BJ (cell line): ENCODE results near the gene BCAS4. TPM values are rescaled to one million over a fixed set of nuclear protein-coding genes. Genes with fewer than 3 reads are reported as not detected.

Experiments used
- CTCF ChIA-PET: fragments of 350-600 bp; formaldehyde crosslinking; extraction: SDS; loops from one replicate; lab custom pipeline; 2021; ENCODE audit warnings: antibody characterized with exemption, inconsistent platforms; lab: Yijun Ruan, JAX
- POLR2A ChIA-PET: fragments of 300-600 bp; sonication (Branson Sonifier 250); formaldehyde crosslinking; extraction: SDS; loops from one replicate; lab custom pipeline; 2021; ENCODE audit warnings: antibody characterized with exemption; lab: Charles Lee
- DNase-seq: peaks from one replicate; pipeline ENCODE4 v3.0.0-alpha.2; 2011; ENCODE audit warnings: low read depth
- H3K27me3 ChIP-seq: 2 replicates; pipeline ENCODE4 v1.6.0; 2011; ENCODE audit warnings: low read length; ENCODE audit not compliant: control insufficient read depth, insufficient read depth
- H3K36me3 ChIP-seq: 2 replicates; pipeline ENCODE4 v1.5.1; 2011; ENCODE audit warnings: low read length; ENCODE audit not compliant: control insufficient read depth, insufficient read depth
- H3K4me3 ChIP-seq: 2 replicates; pipeline ENCODE4 v1.5.1; 2011; ENCODE audit warnings: low read depth, mild to moderate bottlenecking, control low read depth, low read length
- polyA plus RNA-seq: library from polyadenylated mRNA; depleted of rRNA; stranded (reverse); fragments of >200 nt; gene quantifications from 2 replicates; pipeline ENCODE4 v1.2.3, GENCODE V29; 2011
- TF ChIP-seq, protein P1 (sequence below): IDR thresholded peaks from 2 replicates; pipeline ENCODE4 v1.5.1; 2011; ENCODE audit warnings: low read depth, mild to moderate bottlenecking, control low read depth, inconsistent platforms, low read length, moderate library complexity; ENCODE audit not compliant: insufficient read depth

The BCAS4 gene
- polyA plus RNA-seq, 1 experiment: 31.6 TPM

DNA sequence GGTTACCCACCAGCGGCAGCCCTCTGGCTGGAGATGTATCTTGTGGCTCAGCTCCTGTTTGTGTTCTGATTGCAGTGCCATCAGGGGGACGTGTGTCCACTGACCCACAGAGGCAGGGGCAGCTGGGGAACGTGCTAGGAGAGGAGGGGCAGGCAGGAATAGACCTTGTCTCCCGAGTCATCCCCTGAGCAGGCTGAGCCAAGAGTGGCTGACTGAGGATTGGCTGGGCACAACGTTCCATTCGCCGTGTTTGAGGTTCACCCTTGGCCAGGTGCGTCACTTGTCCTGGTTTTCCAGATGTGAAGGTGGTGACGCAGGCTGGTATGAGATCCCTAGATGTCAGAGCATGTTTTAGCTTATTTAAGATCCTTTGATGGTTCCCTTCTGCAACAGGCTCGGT lies 78.7 kb downstream of the BCAS4 start:
- TF ChIP-seq, protein P1, sequence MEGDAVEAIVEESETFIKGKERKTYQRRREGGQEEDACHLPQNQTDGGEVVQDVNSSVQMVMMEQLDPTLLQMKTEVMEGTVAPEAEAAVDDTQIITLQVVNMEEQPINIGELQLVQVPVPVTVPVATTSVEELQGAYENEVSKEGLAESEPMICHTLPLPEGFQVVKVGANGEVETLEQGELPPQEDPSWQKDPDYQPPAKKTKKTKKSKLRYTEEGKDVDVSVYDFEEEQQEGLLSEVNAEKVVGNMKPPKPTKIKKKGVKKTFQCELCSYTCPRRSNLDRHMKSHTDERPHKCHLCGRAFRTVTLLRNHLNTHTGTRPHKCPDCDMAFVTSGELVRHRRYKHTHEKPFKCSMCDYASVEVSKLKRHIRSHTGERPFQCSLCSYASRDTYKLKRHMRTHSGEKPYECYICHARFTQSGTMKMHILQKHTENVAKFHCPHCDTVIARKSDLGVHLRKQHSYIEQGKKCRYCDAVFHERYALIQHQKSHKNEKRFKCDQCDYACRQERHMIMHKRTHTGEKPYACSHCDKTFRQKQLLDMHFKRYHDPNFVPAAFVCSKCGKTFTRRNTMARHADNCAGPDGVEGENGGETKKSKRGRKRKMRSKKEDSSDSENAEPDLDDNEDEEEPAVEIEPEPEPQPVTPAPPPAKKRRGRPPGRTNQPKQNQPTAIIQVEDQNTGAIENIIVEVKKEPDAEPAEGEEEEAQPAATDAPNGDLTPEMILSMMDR: no peak
- no peaks in the 10 kb centered on the region for H3K27me3 ChIP-seq
- no peaks in the 10 kb centered on the region for H3K36me3 ChIP-seq
- ChIA-PET POLR2A (no interaction called here), CTCF (interaction anchor here (0.6 kb wide), 1 partner anchor 13 kb away, joined by 3 read pairs; no protein-coding TSS in a partner anchor)
- no peak overlapping the region for H3K4me3 ChIP-seq
- no peak for DNase-seq

DNA sequence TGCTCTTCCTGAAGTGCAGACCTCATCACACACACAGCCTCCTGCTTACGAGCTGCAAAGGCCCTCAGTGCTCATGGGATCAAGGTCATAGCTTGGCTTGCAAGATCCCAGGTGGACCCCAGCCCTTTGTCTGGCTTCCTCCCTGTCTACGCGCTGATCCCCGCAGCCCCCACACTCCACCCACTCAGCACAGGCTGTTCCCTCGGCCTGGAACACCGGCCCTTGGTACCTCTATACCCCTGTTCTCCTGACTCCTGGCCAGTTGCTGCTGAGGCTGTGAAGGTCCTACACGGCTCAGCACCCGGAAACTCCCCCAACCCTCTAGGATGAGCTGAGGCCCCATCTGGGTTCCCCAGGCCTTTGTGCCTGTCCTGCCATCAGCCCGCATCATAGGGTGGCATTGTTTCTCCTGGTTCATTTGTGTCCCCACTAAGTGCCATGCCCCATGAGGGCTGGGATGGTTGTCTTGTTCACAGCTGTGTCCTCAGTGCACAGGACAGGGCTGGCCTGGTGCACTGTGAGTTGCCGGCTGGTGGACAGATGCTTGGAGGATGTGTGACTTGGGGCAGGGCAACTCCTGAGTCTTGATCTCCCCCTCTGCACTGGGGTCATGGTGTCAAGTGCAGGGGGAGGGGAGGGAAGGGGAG lies 79.4 kb downstream of the BCAS4 start:
- POLR2A ChIA-PET: no interaction called here
- Histone ChIP-seq H3K27me3 (no peaks in the 10 kb centered on the region), H3K36me3 (no peaks in the 10 kb centered on the region), H3K4me3 (no peak overlapping the region)
- CTCF ChIA-PET: interaction anchor here (0.8 kb wide), 1 partner anchor 80 kb away, joined by 3 read pairs; the partner anchor contains the start of gene BCAS4
- TF ChIP-seq, protein P1: no peak
- no peak for DNase-seq

DNA sequence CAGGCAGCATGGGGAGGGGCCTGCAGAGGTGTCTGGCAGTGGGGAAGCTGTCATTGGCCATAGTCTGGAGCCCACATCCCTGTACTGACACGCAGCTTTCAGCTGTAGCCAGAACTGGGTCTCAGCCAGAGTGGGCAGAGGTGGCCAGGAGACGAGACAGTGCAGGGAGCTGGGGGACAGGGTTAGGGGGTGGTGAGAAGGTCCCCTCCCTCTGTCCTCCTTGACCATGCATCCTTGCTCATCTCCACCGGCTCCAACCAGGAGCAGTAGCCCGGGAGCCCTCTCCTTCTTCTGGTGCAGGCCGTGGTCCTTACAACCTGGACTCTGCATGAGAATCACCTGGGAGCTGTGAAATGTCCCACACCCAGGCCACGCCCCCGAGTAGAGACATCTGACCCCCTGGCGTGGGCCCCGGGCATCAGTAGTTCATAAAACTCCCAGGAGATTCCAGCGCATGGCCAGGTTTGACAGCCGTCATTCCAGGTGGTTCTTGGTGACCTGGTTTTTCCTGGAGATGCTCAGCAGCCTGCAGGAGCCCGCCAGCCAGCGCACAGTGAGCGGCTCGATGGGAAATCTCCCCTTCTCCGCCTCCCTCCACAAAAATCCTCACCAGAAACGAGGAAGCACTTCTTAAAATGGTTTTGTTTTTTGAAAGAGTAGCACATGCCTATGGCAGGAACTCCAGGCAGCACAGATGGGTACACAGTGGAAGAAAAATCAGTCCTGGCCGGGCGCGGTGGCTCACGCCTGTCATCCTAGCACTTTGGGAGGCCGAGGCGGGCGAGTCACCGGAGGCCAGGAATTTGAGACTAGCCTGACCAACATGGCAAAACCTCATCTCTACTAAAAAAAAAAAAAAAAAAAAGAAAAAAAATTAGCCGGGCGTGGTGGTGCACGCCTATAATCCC lies 80.2 kb downstream of the BCAS4 start:
- ChIA-PET POLR2A (no interaction called here), CTCF (interaction anchor here (0.8 kb wide), 1 partner anchor 80 kb away, joined by 3 read pairs; the partner anchor contains the start of gene BCAS4)
- Histone ChIP-seq H3K36me3 (peaks cover under 1% of the 10 kb centered on the region; the same call in 1 of the 2 replicates), H3K4me3 (no peak overlapping the region), H3K27me3 (no peaks in the 10 kb centered on the region)
- no peak for DNase-seq
- TF ChIP-seq, protein P1: no peak

DNA sequence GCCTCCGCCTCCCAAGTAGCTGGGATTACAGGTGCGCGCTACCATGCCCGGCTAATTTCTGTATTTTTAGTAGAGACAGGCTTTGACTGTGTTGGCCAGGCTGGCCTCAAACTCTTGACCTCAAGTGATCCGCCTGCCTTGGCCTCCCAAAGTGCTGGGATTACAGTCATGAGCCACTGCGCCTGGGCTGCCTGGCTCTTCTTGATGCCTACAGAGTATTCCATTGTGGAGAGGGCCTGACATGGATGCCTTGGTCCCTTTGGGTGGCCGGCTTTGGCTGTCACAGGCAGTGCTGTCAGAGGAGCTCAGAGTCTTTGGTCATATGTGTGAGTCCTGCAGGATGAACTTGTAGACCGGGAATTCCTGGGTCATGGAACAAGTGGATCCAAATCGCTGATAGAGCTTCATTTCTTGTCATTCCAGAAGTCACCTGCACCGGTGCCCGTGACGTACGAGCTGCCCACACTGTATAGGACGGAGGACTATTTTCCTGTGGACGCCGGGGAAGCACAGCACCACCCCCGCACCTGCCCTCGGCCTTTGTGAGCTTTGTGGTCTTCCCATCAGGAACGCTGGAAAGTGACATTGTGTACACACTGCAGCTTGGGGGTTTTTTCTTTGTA lies 81.3 kb downstream of the BCAS4 start:
- no peak for DNase-seq
- no peak overlapping the region for H3K4me3 ChIP-seq
- H3K36me3 ChIP-seq: peaks cover 1% of the 10 kb centered on the region; the same call in 1 of the 2 replicates
- ChIA-PET POLR2A (no interaction called here), CTCF (interaction anchor here (0.6 to 1.5 kb wide), 2 partner anchors 50 to 206 kb away, joined by 3 read pairs; no protein-coding TSS in a partner anchor)
- H3K27me3 ChIP-seq: no peaks in the 10 kb centered on the region
- TF ChIP-seq, protein P1: no peak
